GM12878 (cell line): Measurements from ENCODE around the gene IQGAP3. TPM values are rescaled to one million over a fixed set of nuclear protein-coding genes. Genes with fewer than 3 reads are reported as not detected.

Experiments used
- ATAC-seq: fragments of 200-7000 bp; cut with Tn5 transposase; 3 replicates; pipeline ENCODE4 v1.9.1; 2020; ENCODE audit warnings: mild to moderate bottlenecking, moderate library complexity
- BruUV-seq: library from RNA; stranded (reverse); fragments of 400-500 nt; replicated peaks from 2 replicates; lab custom pipeline; 2021; lab: Mats Ljungman, UMichigan
- CTCF ChIA-PET: fragments of 300-600 bp; sonication (Branson Sonifier 250); formaldehyde crosslinking; extraction: SDS; loops from one replicate; lab custom pipeline; 2021; ENCODE audit warnings: inconsistent platforms; lab: Yijun Ruan, JAX
- POLR2A ChIA-PET: fragments of 350-600 bp; formaldehyde crosslinking; extraction: SDS; loops from one replicate; lab custom pipeline; 2021; ENCODE audit warnings: inconsistent platforms; lab: Charles Lee
- RAD21 ChIA-PET: fragments of 300-600 bp; sonication (Branson Sonifier 250); formaldehyde crosslinking; loops from one replicate; lab custom pipeline; 2023; ENCODE audit warnings: antibody characterized with exemption; ENCODE audit not compliant: unreplicated experiment; lab: Charles Lee
- SMC1A ChIA-PET: fragments of 300-600 bp; sonication (Branson Sonifier 250); formaldehyde crosslinking; loops from one replicate; lab custom pipeline; 2023; ENCODE audit not compliant: unreplicated experiment, uncharacterized antibody; lab: Charles Lee
- DNase-seq: peaks from one replicate; pipeline ENCODE4 v3.0.0-alpha.2; 2011; ENCODE audit warnings: low read depth, low spot score
- FAIRE-seq: peaks from 3 replicates; lab custom pipeline; 2011; peaks lifted over from hg19 to GRCh38; lab: Jason Lieb, UNC
- H2AFZ ChIP-seq: 2 replicates; pipeline ENCODE4 v1.6.0; 2011; ENCODE audit warnings: low read depth, low read length, control low read depth; ENCODE audit not compliant: control insufficient read depth
- H3K27ac ChIP-seq: 2 replicates; pipeline ENCODE4 v1.5.1; 2011; ENCODE audit warnings: control low read depth; ENCODE audit not compliant: control insufficient read depth, insufficient read depth
- H3K27me3 ChIP-seq, 2 experiments: replicated peaks in 1 of 2; 2 replicates each; pipeline versions ENCODE4 v1.6.0 to v1.6.1; 2011; ENCODE audit warnings: low read length in 1 of 2; ENCODE audit not compliant: control insufficient read depth in 2 of 2, insufficient read depth in 2 of 2
- H3K36me3 ChIP-seq, 2 experiments: 2 replicates each; pipeline ENCODE4 v1.5.1; 2011; ENCODE audit warnings: low read length in 1 of 2; ENCODE audit not compliant: control insufficient read depth in 2 of 2, insufficient read depth in 2 of 2
- H3K4me1 ChIP-seq: 2 replicates; pipeline ENCODE4 v1.6.1; 2011; ENCODE audit warnings: mild to moderate bottlenecking, low read length, moderate library complexity, mixed read lengths; ENCODE audit not compliant: control insufficient read depth, insufficient read depth
- H3K4me2 ChIP-seq: 2 replicates; pipeline ENCODE4 v1.6.0; 2011; ENCODE audit warnings: control low read depth; ENCODE audit not compliant: control insufficient read depth, insufficient read depth
- H3K4me3 ChIP-seq: fragments of 200-600 bp; sonication (generic); 2 replicates; pipeline ENCODE4 v1.5.1; 2016
- H3K79me2 ChIP-seq: 2 replicates; pipeline ENCODE4 v1.6.0; 2011; ENCODE audit warnings: low read length; ENCODE audit not compliant: control insufficient read depth, insufficient read depth
- H3K9ac ChIP-seq: 2 replicates; pipeline ENCODE4 v1.8.0; 2011; ENCODE audit warnings: low read length, control low read depth, mixed read lengths; ENCODE audit not compliant: control insufficient read depth, insufficient read depth
- H3K9me3 ChIP-seq: replicated peaks from 3 replicates; pipeline ENCODE4 v1.5.1; 2011; ENCODE audit warnings: mild to moderate bottlenecking, low read length; ENCODE audit not compliant: control insufficient read depth, insufficient read depth
- H4K20me1 ChIP-seq: 2 replicates; pipeline ENCODE4 v1.6.0; 2011; ENCODE audit not compliant: control insufficient read depth, insufficient read depth
- BMI1 ChIP-seq: fragments of 450-650 bp; IDR thresholded peaks from 2 replicates; pipeline ENCODE4 v1.6.1; 2016; ENCODE audit warnings: mild to moderate bottlenecking, moderate library complexity, borderline replicate concordance
- CBFB ChIP-seq: IDR thresholded peaks from 2 replicates; pipeline ENCODE4 v1.6.1; 2016; ENCODE audit warnings: antibody characterized with exemption, low read depth
- HDGF ChIP-seq: fragments of 450-650 bp; IDR thresholded peaks from 2 replicates; pipeline ENCODE4 v1.6.1; 2016; ENCODE audit warnings: antibody characterized with exemption
- IKZF2 ChIP-seq, 2 experiments: fragments of 450-650 bp; IDR thresholded peaks; 2 replicates each; pipeline ENCODE4 v1.6.1; 2017; ENCODE audit warnings: mild to moderate bottlenecking in 2 of 2, moderate library complexity in 2 of 2
- MXI1 ChIP-seq: fragments of 150-350 bp; IDR thresholded peaks from 2 replicates; pipeline ENCODE4 v1.6.1; 2011; ENCODE audit warnings: low read depth, mild to moderate bottlenecking, inconsistent platforms, low read length, improper control_type of control experiment
- NR2C1 ChIP-seq: fragments of 450-650 bp; IDR thresholded peaks from 2 replicates; pipeline ENCODE4 v1.6.1; 2017; ENCODE audit warnings: antibody characterized with exemption, mild to moderate bottlenecking, moderate library complexity
- POLR2A ChIP-seq: IDR thresholded peaks from 2 replicates; pipeline ENCODE4 v1.6.1; 2011; ENCODE audit warnings: low read depth, mild to moderate bottlenecking, low read length
- SP1 ChIP-seq: IDR thresholded peaks from one replicate; pipeline ENCODE4 v1.6.1; 2011; ENCODE audit warnings: low read depth, low read length
- WGBS: methylation state at CpG from one replicate; pipeline ENCODE4 v1.1.6; 2016; ENCODE audit warnings: low lambda C conversion rate; ENCODE audit not compliant: insufficient replicate concordance, insufficient coverage; ENCODE audit errors: missing lambda C conversion rate; 5-methylcytosine and 5-hydroxymethylcytosine counted together
- in situ Hi-C: fragments of 300-500 bp; cut with MboI; formaldehyde crosslinking; loops from 9 replicates; pipeline ENCODE4 v1.14.3; 2018; ENCODE audit warnings: mixed read lengths
- intact Hi-C: fragments of 100-400 bp; cut with micrococcal nuclease; formaldehyde crosslinking; loops from one replicate; pipeline ENCODE4 v1.14.2; 2022; ENCODE audit not compliant: unreplicated experiment
- polyA plus RNA-seq, 11 experiments: library from polyadenylated mRNA; depleted of rRNA in 4 of 11; unstranded in 6 of 11; stranded (reverse) in 5 of 11; fragments of >200 nt; fragmentation: Nextera tagmentation in 4 of 11; fragmentation: Illumina TruSeq in 1 of 11; extraction: Ambion mirVana in 4 of 11; extraction: Trizol in 1 of 11; gene quantifications; 1 replicate in 1 of 11; 2 replicates in 10 of 11; pipeline versions ENCODE4 v1.2.1 to v1.2.3, GENCODE V29; 2011 to 2016; ENCODE audit warnings: inconsistent platforms in 2 of 11, missing spikeins in 2 of 11, low read depth in 1 of 11
- total RNA-seq, 4 experiments: library from RNA; depleted of rRNA in 3 of 4; stranded (reverse); fragments of >200 nt in 3 of 4; fragmentation: Illumina TruSeq in 1 of 4; extraction: Trizol in 1 of 4; gene quantifications; 2 replicates each; pipeline versions ENCODE4 v1.2.1 to v1.2.3, GENCODE V29; 2013 to 2021
- TF ChIP-seq, protein P1 (sequence below): fragments of 150-350 bp; IDR thresholded peaks from 2 replicates; pipeline ENCODE4 v1.6.1; 2014; ENCODE audit warnings: mild to moderate bottlenecking, low read depth, low read length

Gene IQGAP3
- total and polyA plus RNA-seq, 10 of the 15 experiments (the other 5 are each of a cell fraction or from before 2014, with no cell fraction given) = 1.1 to 10.7 (median 7.9) TPM

- H3K9ac ChIP-seq = no peak overlapping the region
- no peak for ATAC-seq
- FAIRE-seq = no peak
- no peaks in the 10 kb centered on the region for H4K20me1 ChIP-seq
- no peak for DNase-seq
- TF ChIP-seq NR2C1 (no peak), IKZF2 (IDR thresholded peaks at IDR 0.05) (no peak), HDGF (no peak), SP1 (no peak), POLR2A (no peak), BMI1 (no peak), CBFB (no peak), MXI1 (no peak)
- TF ChIP-seq, protein P1, sequence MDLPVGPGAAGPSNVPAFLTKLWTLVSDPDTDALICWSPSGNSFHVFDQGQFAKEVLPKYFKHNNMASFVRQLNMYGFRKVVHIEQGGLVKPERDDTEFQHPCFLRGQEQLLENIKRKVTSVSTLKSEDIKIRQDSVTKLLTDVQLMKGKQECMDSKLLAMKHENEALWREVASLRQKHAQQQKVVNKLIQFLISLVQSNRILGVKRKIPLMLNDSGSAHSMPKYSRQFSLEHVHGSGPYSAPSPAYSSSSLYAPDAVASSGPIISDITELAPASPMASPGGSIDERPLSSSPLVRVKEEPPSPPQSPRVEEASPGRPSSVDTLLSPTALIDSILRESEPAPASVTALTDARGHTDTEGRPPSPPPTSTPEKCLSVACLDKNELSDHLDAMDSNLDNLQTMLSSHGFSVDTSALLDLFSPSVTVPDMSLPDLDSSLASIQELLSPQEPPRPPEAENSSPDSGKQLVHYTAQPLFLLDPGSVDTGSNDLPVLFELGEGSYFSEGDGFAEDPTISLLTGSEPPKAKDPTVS = no peak
- ChIA-PET CTCF (no interaction called here), POLR2A (no interaction called here), RAD21 (no interaction called here), SMC1A (no interaction called here)
- no peaks in the 10 kb centered on the region for H3K9me3 ChIP-seq
- H3K79me2 ChIP-seq = no peaks in the 10 kb centered on the region
- intact Hi-C loops (no loop called here), in situ Hi-C loops (no loop called here)
- BruUV-seq = no TSS peak
- 100% methylated on average over 3 of the region's 3 CpGs for WGBS
- no peaks in the 10 kb centered on the region for H3K27me3 ChIP-seq
- peaks cover 0 to 2% of the 10 kb centered on the region in 2 experiments; a peak in 3 of 4 replicates for H3K36me3 ChIP-seq
- H3K4me2 ChIP-seq = no peak overlapping the region
- H2AFZ ChIP-seq = no peak overlapping the region
- H3K27ac ChIP-seq = no peak overlapping the region
- no peaks in the 10 kb centered on the region for H3K4me1 ChIP-seq
- H3K4me3 ChIP-seq = no peak overlapping the region
Observed at GRCh38 chr1:156546267-156546666, 26.1 kb downstream of the IQGAP3 start.
